Upper lobe of right lung (tissue), 1 donor: ENCODE results near the gene LRRC8E. TPM values are rescaled to one million over a fixed set of nuclear protein-coding genes. Genes with fewer than 3 reads are reported as not detected.

Experiments used
- ATAC-seq: fragments of 200-7000 bp; cut with Tn5 transposase; one replicate; pipeline ENCODE4 v1.9.1; 2020; ENCODE audit warnings: mild to moderate bottlenecking, moderate library complexity
- DNase-seq: peaks from one replicate; pipeline ENCODE4 v3.0.0-alpha.2; 2020
- H3K27ac ChIP-seq: fragments of 200-600 bp; one replicate; pipeline ENCODE4 v1.8.0; 2022
- H3K27me3 ChIP-seq: fragments of 200-600 bp; one replicate; pipeline ENCODE4 v1.8.0; 2022; ENCODE audit warnings: mild to moderate bottlenecking
- H3K36me3 ChIP-seq: fragments of 200-600 bp; one replicate; pipeline ENCODE4 v1.8.0; 2022
- H3K4me1 ChIP-seq: fragments of 200-600 bp; one replicate; pipeline ENCODE4 v1.8.0; 2022
- H3K4me3 ChIP-seq: fragments of 200-600 bp; one replicate; pipeline ENCODE4 v1.8.0; 2022; ENCODE audit warnings: mild to moderate bottlenecking
- H3K9me3 ChIP-seq: fragments of 200-600 bp; one replicate; pipeline ENCODE4 v1.8.0; 2022
- CTCF ChIP-seq: fragments of 200-600 bp; IDR thresholded peaks from one replicate; pipeline ENCODE4 v1.8.0; 2022; ENCODE audit warnings: antibody characterized with exemption
- intact Hi-C: fragments of 100-400 bp; cut with DNase I; formaldehyde crosslinking; loops from one replicate; pipeline ENCODE4 v1.11.0; 2022
- total RNA-seq: library from RNA; stranded (reverse); fragmentation: NEBNext Ultra II Directional; extraction: Animal tissue kit (Norgen Biotek cat#: 25700); gene quantifications from one replicate; pipeline ENCODE4 v1.2.1, GENCODE V29; 2021
- donor health status: DM: no; HTN: yes; CAD: no; lungs with severe emphysema.

LRRC8E gene
- total RNA-seq, 1 donor from 2014 or later = 11.0 TPM

DNA sequence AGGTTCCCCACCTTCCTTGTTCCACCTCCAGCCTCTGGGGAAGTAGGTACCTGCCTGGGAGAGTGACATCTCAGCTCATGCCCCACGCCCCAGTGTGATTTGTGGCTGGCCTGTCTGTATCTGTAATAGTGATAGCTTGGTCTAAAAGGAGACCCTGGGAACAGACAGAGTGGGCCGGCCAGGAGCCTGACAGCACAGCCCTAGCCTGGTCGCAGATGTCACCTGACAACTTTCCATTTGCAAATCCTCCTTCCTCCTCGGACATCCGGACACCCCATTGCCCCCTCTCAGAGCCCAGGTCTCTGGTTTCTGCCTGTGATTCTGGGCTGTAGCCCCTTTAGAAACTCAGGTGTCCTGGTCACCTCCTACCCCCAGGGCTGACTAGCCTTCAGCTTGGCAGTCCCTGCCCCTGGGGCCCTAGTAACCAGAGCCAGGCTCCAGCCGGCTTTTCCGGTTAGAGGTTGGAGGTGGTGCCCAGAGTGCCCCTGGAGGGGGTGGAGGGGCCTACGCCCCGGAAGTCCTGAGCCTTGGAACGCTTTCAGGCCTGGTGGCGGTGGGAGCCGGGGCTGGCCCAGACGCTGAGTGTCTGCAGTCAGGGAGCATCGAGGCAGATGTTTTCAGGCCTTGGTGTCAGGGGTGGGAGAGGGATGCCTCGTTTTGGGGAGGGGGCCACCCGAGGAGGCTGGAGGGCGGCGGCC is 6.5 kb downstream of the LRRC8E start:
- Histone ChIP-seq H3K9me3 (no peaks in the 10 kb centered on the region), H3K4me3 (no peak overlapping the region), H3K27me3 (no peaks in the 10 kb centered on the region), H3K27ac (peak overlapping the region; percentile 47), H3K36me3 (no peaks in the 10 kb centered on the region), H3K4me1 (no peaks in the 10 kb centered on the region)
- intact Hi-C loops = no loop called here
- no peak for TF ChIP-seq CTCF
- DNase-seq (peak; percentile 83), ATAC-seq (peak; percentile 83)

DNA sequence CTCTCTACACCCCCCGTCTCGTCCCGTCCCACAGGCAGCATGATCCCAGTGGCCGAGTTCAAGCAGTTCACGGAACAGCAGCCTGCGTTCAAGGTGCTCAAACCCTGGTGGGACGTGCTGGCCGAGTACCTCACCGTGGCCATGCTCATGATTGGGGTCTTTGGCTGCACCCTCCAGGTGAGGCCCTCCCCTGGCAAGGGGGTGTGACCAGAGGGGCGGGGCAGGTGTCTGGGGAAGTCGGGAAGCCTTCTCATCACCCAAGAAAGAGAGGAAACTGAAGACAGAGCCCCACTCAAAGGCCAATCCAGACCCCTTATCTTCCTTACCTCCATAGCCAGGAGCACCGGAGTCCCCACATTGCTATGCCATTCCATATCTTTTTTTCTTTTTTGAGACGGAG is 7.3 kb downstream of the LRRC8E start:
- H3K27ac ChIP-seq = no peak overlapping the region
- ATAC-seq = no peak
- no peaks in the 10 kb centered on the region for H3K27me3 ChIP-seq
- H3K4me3 ChIP-seq = no peak overlapping the region
- no peaks in the 10 kb centered on the region for H3K9me3 ChIP-seq
- no peaks in the 10 kb centered on the region for H3K36me3 ChIP-seq
- DNase-seq = no peak
- H3K4me1 ChIP-seq = no peaks in the 10 kb centered on the region
- intact Hi-C loops = no loop called here
- TF ChIP-seq CTCF = no peak

DNA sequence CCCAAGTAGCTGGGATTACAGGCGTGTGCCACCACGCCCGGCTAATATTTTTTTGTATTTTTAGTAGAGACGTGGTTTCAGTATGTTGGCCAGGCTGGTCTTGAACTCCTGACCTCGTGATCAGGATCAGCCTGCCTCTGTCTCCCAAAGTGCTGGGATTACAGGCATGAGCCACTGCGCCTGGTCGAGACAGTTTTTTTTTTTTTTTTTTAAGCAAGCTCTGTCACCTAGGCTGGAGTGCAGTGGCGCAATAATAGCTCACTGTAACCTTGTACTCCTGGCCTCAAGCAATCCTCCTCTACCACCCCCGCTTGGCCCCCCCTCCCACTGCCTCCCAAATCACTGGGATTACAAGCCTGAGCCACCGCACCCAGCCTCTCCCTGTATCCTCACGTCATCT is 9.0 kb downstream of the LRRC8E start:
- ATAC-seq (peak; percentile 51), DNase-seq (no peak)
- no peaks in the 10 kb centered on the region for H3K9me3 ChIP-seq
- H3K4me1 ChIP-seq = peaks cover under 1% of the 10 kb centered on the region
- H3K36me3 ChIP-seq = no peaks in the 10 kb centered on the region
- no peak overlapping the region for H3K4me3 ChIP-seq
- H3K27me3 ChIP-seq = no peaks in the 10 kb centered on the region
- no peak overlapping the region for H3K27ac ChIP-seq
- intact Hi-C loops = no loop called here
- no peak for TF ChIP-seq CTCF

DNA sequence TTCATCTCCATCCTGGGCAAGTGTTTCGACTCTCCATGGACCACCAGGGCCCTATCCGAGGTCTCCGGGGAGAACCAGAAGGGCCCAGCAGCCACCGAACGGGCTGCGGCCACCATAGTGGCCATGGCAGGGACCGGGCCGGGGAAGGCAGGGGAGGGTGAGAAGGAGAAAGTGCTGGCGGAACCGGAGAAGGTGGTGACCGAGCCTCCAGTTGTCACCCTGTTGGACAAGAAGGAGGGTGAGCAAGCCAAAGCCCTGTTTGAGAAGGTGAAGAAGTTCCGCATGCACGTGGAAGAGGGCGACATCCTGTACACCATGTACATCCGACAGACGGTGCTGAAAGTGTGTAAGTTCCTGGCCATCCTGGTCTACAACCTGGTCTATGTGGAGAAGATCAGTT is 10.7 kb downstream of the LRRC8E start:
- no peak for ATAC-seq
- Histone ChIP-seq H3K36me3 (no peaks in the 10 kb centered on the region), H3K9me3 (no peaks in the 10 kb centered on the region), H3K27me3 (no peaks in the 10 kb centered on the region), H3K4me3 (no peak overlapping the region), H3K27ac (no peak overlapping the region), H3K4me1 (peaks cover 8% of the 10 kb centered on the region)
- intact Hi-C loops = no loop called here
- no peak for TF ChIP-seq CTCF
- DNase-seq = no peak

DNA sequence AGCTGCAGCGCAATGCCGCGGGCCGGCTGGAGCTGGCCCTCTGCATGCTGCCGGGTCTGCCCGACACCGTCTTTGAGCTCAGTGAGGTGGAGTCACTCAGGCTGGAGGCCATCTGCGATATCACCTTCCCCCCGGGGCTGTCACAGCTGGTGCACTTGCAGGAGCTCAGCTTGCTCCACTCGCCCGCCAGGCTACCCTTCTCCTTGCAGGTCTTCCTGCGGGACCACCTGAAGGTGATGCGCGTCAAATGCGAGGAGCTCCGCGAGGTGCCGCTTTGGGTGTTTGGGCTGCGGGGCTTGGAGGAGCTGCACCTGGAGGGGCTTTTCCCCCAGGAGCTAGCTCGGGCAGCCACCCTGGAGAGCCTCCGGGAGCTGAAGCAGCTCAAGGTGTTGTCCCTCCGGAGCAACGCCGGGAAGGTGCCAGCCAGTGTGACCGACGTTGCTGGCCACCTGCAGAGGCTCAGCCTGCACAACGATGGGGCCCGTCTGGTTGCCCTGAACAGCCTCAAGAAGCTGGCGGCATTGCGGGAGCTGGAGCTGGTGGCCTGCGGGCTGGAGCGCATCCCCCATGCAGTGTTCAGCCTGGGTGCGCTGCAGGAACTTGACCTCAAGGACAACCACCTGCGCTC is 11.6 kb downstream of the LRRC8E start:
- no peak for TF ChIP-seq CTCF
- H3K4me3 ChIP-seq = no peak overlapping the region
- H3K27ac ChIP-seq = no peak overlapping the region
- no peaks in the 10 kb centered on the region for H3K27me3 ChIP-seq
- no peak for ATAC-seq
- DNase-seq = no peak
- no peaks in the 10 kb centered on the region for H3K9me3 ChIP-seq
- H3K4me1 ChIP-seq = peaks cover 13% of the 10 kb centered on the region
- intact Hi-C loops = no loop called here
- no peaks in the 10 kb centered on the region for H3K36me3 ChIP-seq
